DND-41 (cell line): ENCODE data around the gene KLK5.

Experiments
- ATAC-seq: fragments of 200-7000 bp; cut with Tn5 transposase; 3 replicates; pipeline ENCODE4 v1.9.1; 2021; ENCODE audit warnings: low read depth; ENCODE audit not compliant: insufficient read depth
- DNase-seq: peaks from one replicate; pipeline ENCODE4 v3.0.0-alpha.2; 2020
- H2AFZ ChIP-seq: 2 replicates; pipeline ENCODE4 v1.6.0; 2012; ENCODE audit warnings: low read depth, low read length
- H3K27ac ChIP-seq: 2 replicates; pipeline ENCODE4 v1.5.1; 2012; ENCODE audit warnings: low read length, inconsistent platforms
- H3K27me3 ChIP-seq: fragments of 200-600 bp; sonication (generic); 2 replicates; pipeline ENCODE4 v1.6.0; 2012; ENCODE audit warnings: low read length, mild to moderate bottlenecking, inconsistent platforms; ENCODE audit not compliant: insufficient read depth, poor library complexity
- H3K36me3 ChIP-seq: 2 replicates; pipeline ENCODE4 v1.5.1; 2012; ENCODE audit warnings: low read length, inconsistent platforms; ENCODE audit not compliant: insufficient read depth
- H3K4me1 ChIP-seq: 2 replicates; pipeline ENCODE4 v1.5.1; 2012; ENCODE audit warnings: mild to moderate bottlenecking, low read length; ENCODE audit not compliant: insufficient read depth
- H3K4me2 ChIP-seq: 2 replicates; pipeline ENCODE4 v1.6.0; 2012; ENCODE audit warnings: mild to moderate bottlenecking, moderate library complexity, low read length, inconsistent platforms; ENCODE audit not compliant: insufficient read depth
- H3K4me3 ChIP-seq, 2 experiments: fragments of 200-600 bp in 1 of 2; shearing (Covaris generic) in 1 of 2; 2 replicates each; pipeline ENCODE4 v1.5.1; 2012 to 2016; ENCODE audit warnings: inconsistent platforms in 2 of 2, low read length in 2 of 2, mild to moderate bottlenecking in 2 of 2, low read depth in 1 of 2, moderate library complexity in 1 of 2
- H3K79me2 ChIP-seq: 2 replicates; pipeline ENCODE4 v1.6.0; 2012; ENCODE audit warnings: low read length, inconsistent platforms; ENCODE audit not compliant: insufficient read depth
- H3K9ac ChIP-seq: 2 replicates; pipeline ENCODE4 v1.6.0; 2012; ENCODE audit warnings: low read depth, mild to moderate bottlenecking, inconsistent platforms, low read length, moderate library complexity
- H3K9me3 ChIP-seq: 2 replicates; pipeline ENCODE4 v1.5.1; 2012; ENCODE audit warnings: low read length, moderate library complexity, mild to moderate bottlenecking, inconsistent platforms; ENCODE audit not compliant: insufficient read depth, severe bottlenecking
- H4K20me1 ChIP-seq: 2 replicates; pipeline ENCODE4 v1.6.0; 2012; ENCODE audit warnings: low read length; ENCODE audit not compliant: insufficient read depth
- EZH2 ChIP-seq: IDR thresholded peaks from 3 replicates; pipeline ENCODE4 v1.6.1; 2012; ENCODE audit warnings: borderline replicate concordance, low read depth, mild to moderate bottlenecking, moderate library complexity, low read length, inconsistent platforms; ENCODE audit not compliant: severe bottlenecking
- TF ChIP-seq, protein P1 (sequence below): IDR thresholded peaks from 2 replicates; pipeline ENCODE4 v1.5.1; 2012; ENCODE audit warnings: borderline replicate concordance, low read length, moderate library complexity, mild to moderate bottlenecking; ENCODE audit not compliant: poor library complexity, severe bottlenecking; ENCODE audit errors: extremely low read depth

The KLK5 gene

DNA sequence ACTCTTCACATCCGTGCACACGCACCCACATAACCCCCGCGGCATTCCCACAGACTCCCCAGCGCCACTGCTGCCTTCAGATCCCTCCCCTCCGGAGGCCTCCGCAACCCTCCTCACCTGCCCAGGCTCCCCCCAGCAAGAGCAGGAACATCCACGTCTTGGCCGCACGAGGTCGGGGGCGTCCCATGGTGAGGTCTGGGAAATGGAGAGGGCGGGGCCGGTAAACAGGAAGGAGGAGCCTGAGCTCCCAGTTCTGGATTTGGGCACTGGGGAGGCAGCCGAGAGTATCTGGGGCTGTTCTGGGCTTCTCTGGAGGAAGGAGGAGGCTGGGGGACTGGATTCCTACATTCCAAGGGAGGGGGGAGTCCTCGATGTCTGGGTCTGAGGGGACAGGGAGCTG, 48.1 kb upstream of the KLK5 start:
- H3K27ac ChIP-seq = no peak overlapping the region
- H3K27me3 ChIP-seq = no peaks in the 10 kb centered on the region
- DNase-seq (no peak), ATAC-seq (no peak)
- H3K4me2 ChIP-seq = no peak overlapping the region
- no peaks in the 10 kb centered on the region for H3K79me2 ChIP-seq
- H4K20me1 ChIP-seq = 0 out of 2 replicates have a peak, but pooled peaks cover 2% of the 10 kb centered on the region
- no peak overlapping the region for H3K4me3 ChIP-seq
- no peaks in the 10 kb centered on the region for H3K36me3 ChIP-seq
- H2AFZ ChIP-seq = no peak overlapping the region
- H3K9me3 ChIP-seq = no peaks in the 10 kb centered on the region
- no peak overlapping the region for H3K9ac ChIP-seq
- no peak for TF ChIP-seq EZH2
- TF ChIP-seq, protein P1, sequence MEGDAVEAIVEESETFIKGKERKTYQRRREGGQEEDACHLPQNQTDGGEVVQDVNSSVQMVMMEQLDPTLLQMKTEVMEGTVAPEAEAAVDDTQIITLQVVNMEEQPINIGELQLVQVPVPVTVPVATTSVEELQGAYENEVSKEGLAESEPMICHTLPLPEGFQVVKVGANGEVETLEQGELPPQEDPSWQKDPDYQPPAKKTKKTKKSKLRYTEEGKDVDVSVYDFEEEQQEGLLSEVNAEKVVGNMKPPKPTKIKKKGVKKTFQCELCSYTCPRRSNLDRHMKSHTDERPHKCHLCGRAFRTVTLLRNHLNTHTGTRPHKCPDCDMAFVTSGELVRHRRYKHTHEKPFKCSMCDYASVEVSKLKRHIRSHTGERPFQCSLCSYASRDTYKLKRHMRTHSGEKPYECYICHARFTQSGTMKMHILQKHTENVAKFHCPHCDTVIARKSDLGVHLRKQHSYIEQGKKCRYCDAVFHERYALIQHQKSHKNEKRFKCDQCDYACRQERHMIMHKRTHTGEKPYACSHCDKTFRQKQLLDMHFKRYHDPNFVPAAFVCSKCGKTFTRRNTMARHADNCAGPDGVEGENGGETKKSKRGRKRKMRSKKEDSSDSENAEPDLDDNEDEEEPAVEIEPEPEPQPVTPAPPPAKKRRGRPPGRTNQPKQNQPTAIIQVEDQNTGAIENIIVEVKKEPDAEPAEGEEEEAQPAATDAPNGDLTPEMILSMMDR = no peak
- H3K4me1 ChIP-seq = no peaks in the 10 kb centered on the region

DNA sequence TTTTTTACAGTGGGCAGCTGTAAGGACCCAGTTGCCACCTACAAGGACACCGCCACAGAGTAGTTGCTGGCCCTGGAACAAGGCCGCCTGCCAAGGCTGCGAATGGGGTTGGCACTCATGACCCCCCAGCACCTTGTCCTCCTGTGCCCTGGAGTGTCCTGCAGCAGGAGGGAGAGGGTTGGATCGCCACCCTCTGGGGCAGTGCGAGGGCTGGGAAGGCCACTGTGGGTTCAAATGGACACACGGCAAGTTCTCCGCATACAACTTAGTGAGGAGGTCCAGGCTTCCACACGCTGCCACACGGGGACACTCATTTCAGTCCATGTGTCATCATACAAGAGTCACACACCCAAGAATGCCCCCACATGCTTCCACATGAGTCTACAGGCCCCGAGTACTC, 47.6 kb upstream of the KLK5 start:
- no peak overlapping the region for H3K4me2 ChIP-seq
- H3K9me3 ChIP-seq = no peaks in the 10 kb centered on the region

DNA sequence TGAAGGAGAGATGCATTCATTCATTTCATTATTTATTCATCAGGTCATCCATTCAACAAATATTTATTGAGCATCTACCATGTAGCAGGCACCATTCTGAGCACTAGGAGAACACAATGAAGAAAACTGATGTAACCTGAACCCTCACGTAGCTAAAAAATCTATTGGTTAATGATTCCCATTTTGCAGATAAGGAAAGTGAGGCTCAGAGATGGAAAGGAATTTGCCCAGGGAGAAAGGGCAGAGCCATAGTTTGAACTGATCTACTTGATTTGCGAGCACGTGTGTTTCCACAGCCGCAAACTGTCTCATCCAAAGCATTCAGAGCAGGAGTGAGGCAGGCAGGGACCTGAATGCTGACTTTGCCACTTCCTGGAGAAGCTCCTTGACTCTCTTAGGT, 45.8 kb upstream of the KLK5 start:
- H3K79me2 ChIP-seq = no peaks in the 10 kb centered on the region
- no peak overlapping the region for H3K9ac ChIP-seq

More for the DNA sequence above, 47.6 kb upstream of the KLK5 start:
- Histone ChIP-seq H3K9ac (no peak overlapping the region), H3K4me1 (no peaks in the 10 kb centered on the region), H3K27me3 (no peaks in the 10 kb centered on the region), H3K36me3 (no peaks in the 10 kb centered on the region), H3K79me2 (no peaks in the 10 kb centered on the region), H3K27ac (no peak overlapping the region), H4K20me1 (0 out of 2 replicates have a peak, but pooled peaks cover 2% of the 10 kb centered on the region), H2AFZ (no peak overlapping the region), H3K4me3 (no peak overlapping the region)
- DNase-seq = no peak
- TF ChIP-seq EZH2 = no peak
- TF ChIP-seq, protein P1 = no peak
- ATAC-seq = no peak

More for the DNA sequence above, 45.8 kb upstream of the KLK5 start:
- Histone ChIP-seq H3K4me1 (no peaks in the 10 kb centered on the region), H3K27ac (no peak overlapping the region), H3K36me3 (no peaks in the 10 kb centered on the region), H3K27me3 (no peaks in the 10 kb centered on the region), H2AFZ (no peak overlapping the region), H3K4me3 (no peak overlapping the region), H3K9me3 (no peaks in the 10 kb centered on the region), H4K20me1 (0 out of 2 replicates have a peak, but pooled peaks cover 2% of the 10 kb centered on the region), H3K4me2 (no peak overlapping the region)
- no peak for DNase-seq
- no peak for TF ChIP-seq EZH2
- TF ChIP-seq, protein P1 = no peak
- no peak for ATAC-seq
